H7 (cell line): ENCODE data around the gene ATRN. TPM values are rescaled to one million over a fixed set of nuclear protein-coding genes. Genes with fewer than 3 reads are reported as not detected.
A peak's percentile ranks its signal among the peaks of the same experiment; 100 is the strongest.
"Not testable (repeated sequence)": the region's sequence is repeated elsewhere in the genome, so short reads cannot be mapped to it uniquely, and the experiment has no call there.

Experiments
- DNase-seq: peaks from one replicate; pipeline ENCODE4 v3.0.0; 2012
- H3K27me3 ChIP-seq: 2 replicates; pipeline ENCODE4 v1.6.0; 2011; ENCODE audit warnings: mild to moderate bottlenecking, low read length; ENCODE audit not compliant: control insufficient read depth, insufficient read depth
- H3K36me3 ChIP-seq: replicated peaks from 2 replicates; pipeline ENCODE4 v1.5.1; 2011; ENCODE audit warnings: low read length; ENCODE audit not compliant: control insufficient read depth, insufficient read depth
- H3K4me3 ChIP-seq: 2 replicates; pipeline ENCODE4 v1.5.1; 2011; ENCODE audit warnings: low read depth, mild to moderate bottlenecking, control low read depth, low read length, moderate library complexity; ENCODE audit not compliant: insufficient read depth
- total RNA-seq: library from RNA; depleted of rRNA; stranded (reverse); fragments of >200 nt; shearing (Covaris generic); gene quantifications from 2 replicates; pipeline ENCODE4 v1.2.3, GENCODE V29; 2014; rRNA removed

Gene ATRN
- total RNA-seq: 11.5 and 15.1 TPM in 2 replicates

GRCh38 chr20:3470627-3471396, at the start of gene ATRN:
Gene ATRN (plus strand): TSS chr20:3471018. CDS start chr20:3471108, 90 bp downstream.
- Histone ChIP-seq H3K36me3 (no peaks in the 10 kb centered on the region), H3K4me3 (peak within 1 kb of the TSS; percentile 81), H3K27me3 (peaks cover 11% of the 10 kb centered on the region)
- peak; percentile 95 for DNase-seq

- H3K36me3 ChIP-seq: no peaks in the 10 kb centered on the region
- H3K27me3 ChIP-seq: no peaks in the 10 kb centered on the region
- no peak overlapping the region for H3K4me3 ChIP-seq
- DNase-seq: no peak
Measured at GRCh38 chr20:3421985-3422384, 48.8 kb upstream of the ATRN start.

GRCh38 chr20:3423126-3423525, 47.7 kb upstream of the ATRN start:
- Histone ChIP-seq H3K36me3 (no peaks in the 10 kb centered on the region), H3K27me3 (no peaks in the 10 kb centered on the region), H3K4me3 (no peak overlapping the region)
- DNase-seq: no peak

GRCh38 chr20:3426766-3427165, 44.1 kb upstream of the ATRN start:
- not testable (repeated sequence) for H3K4me3 ChIP-seq, H3K27me3 ChIP-seq, H3K36me3 ChIP-seq, DNase-seq

- Histone ChIP-seq H3K4me3 (no peak overlapping the region), H3K36me3 (no peaks in the 10 kb centered on the region), H3K27me3 (no peaks in the 10 kb centered on the region)
- no peak for DNase-seq
Measured at GRCh38 chr20:3430376-3431069, 40.3 kb upstream of the ATRN start.

GRCh38 chr20:3431109-3431508, 39.7 kb upstream of the ATRN start:
- H3K4me3 ChIP-seq: no peak overlapping the region
- H3K27me3 ChIP-seq: no peaks in the 10 kb centered on the region
- no peak for DNase-seq
- no peaks in the 10 kb centered on the region for H3K36me3 ChIP-seq

- Histone ChIP-seq H3K36me3 (no peaks in the 10 kb centered on the region), H3K27me3 (no peaks in the 10 kb centered on the region), H3K4me3 (no peak overlapping the region)
- DNase-seq: no peak
Measured at GRCh38 chr20:3432844-3433243, 38.0 kb upstream of the ATRN start.

- no peaks in the 10 kb centered on the region for H3K36me3 ChIP-seq
- no peak for DNase-seq
- H3K27me3 ChIP-seq: no peaks in the 10 kb centered on the region
- no peak overlapping the region for H3K4me3 ChIP-seq
Measured at GRCh38 chr20:3433744-3434143, 37.1 kb upstream of the ATRN start.

GRCh38 chr20:3434232-3434631, 36.6 kb upstream of the ATRN start:
- DNase-seq: no peak
- H3K27me3 ChIP-seq: no peaks in the 10 kb centered on the region
- no peaks in the 10 kb centered on the region for H3K36me3 ChIP-seq
- H3K4me3 ChIP-seq: no peak overlapping the region

- Histone ChIP-seq H3K36me3 (no peaks in the 10 kb centered on the region), H3K4me3 (no peak overlapping the region), H3K27me3 (no peaks in the 10 kb centered on the region)
- no peak for DNase-seq
Measured at GRCh38 chr20:3436864-3437574, 33.8 kb upstream of the ATRN start.

GRCh38 chr20:3446779-3447178, 24.0 kb upstream of the ATRN start:
- no peak for DNase-seq
- Histone ChIP-seq H3K36me3 (no peaks in the 10 kb centered on the region), H3K4me3 (no peak overlapping the region), H3K27me3 (no peaks in the 10 kb centered on the region)

- no peak for DNase-seq
- H3K27me3 ChIP-seq: no peaks in the 10 kb centered on the region
- no peak overlapping the region for H3K4me3 ChIP-seq
- no peaks in the 10 kb centered on the region for H3K36me3 ChIP-seq
Measured at GRCh38 chr20:3447321-3447720, 23.5 kb upstream of the ATRN start.

- DNase-seq: no peak
- H3K36me3 ChIP-seq: no peaks in the 10 kb centered on the region
- no peak overlapping the region for H3K4me3 ChIP-seq
- no peaks in the 10 kb centered on the region for H3K27me3 ChIP-seq
Measured at GRCh38 chr20:3449319-3449718, 21.5 kb upstream of the ATRN start.

GRCh38 chr20:3452136-3452535, 18.7 kb upstream of the ATRN start:
- no peaks in the 10 kb centered on the region for H3K36me3 ChIP-seq

GRCh38 chr20:3452690-3453089, 18.1 kb upstream of the ATRN start:
- Histone ChIP-seq H3K27me3 (no peaks in the 10 kb centered on the region), H3K36me3 (no peaks in the 10 kb centered on the region), H3K4me3 (no peak overlapping the region)
- DNase-seq: no peak

More at GRCh38 chr20:3452136-3452535, 18.7 kb upstream of the ATRN start:
- Histone ChIP-seq H3K4me3 (no peak overlapping the region), H3K27me3 (no peaks in the 10 kb centered on the region)
- no peak for DNase-seq
